Mesothelial cell of epicardium (in vitro differentiated cells): ENCODE measurements around the gene GDPD2. TPM values are rescaled to one million over a fixed set of nuclear protein-coding genes. Genes with fewer than 3 reads are reported as not detected.

Experiments
- DNase-seq, 2 experiments: peaks; one replicate each; pipeline ENCODE4 v3.0.0; 2021; ENCODE audit warnings: low spot score in 2 of 2; ENCODE audit not compliant: unreplicated experiment in 2 of 2
- H3K27ac Mint-ChIP-seq: 2 replicates; pipeline ENCODE4 v1.8.0; 2021; ENCODE audit warnings: mixed read lengths
- H3K27me3 Mint-ChIP-seq: 2 replicates; pipeline ENCODE4 v1.8.0; 2021; ENCODE audit warnings: low read depth, mixed read lengths
- H3K36me3 Mint-ChIP-seq: 2 replicates; pipeline ENCODE4 v1.8.0; 2021; ENCODE audit warnings: mixed read lengths
- H3K4me1 Mint-ChIP-seq: 2 replicates; pipeline ENCODE4 v1.8.0; 2021; ENCODE audit warnings: mixed read lengths
- H3K4me3 Mint-ChIP-seq: 2 replicates; pipeline ENCODE4 v1.8.0; 2021; ENCODE audit warnings: mild to moderate bottlenecking, moderate library complexity, mixed read lengths
- H3K9me3 Mint-ChIP-seq: 2 replicates; pipeline ENCODE4 v1.8.0; 2021; ENCODE audit warnings: mixed read lengths
- total RNA-seq: library from RNA; stranded (reverse); gene quantifications from 3 replicates; pipeline ENCODE4 v1.2.1, GENCODE V29; 2021
- TF ChIP-seq, protein P1 (sequence below): fragments of 200-600 bp; sonication (generic); IDR thresholded peaks from one replicate; pipeline ENCODE4 v1.5.0; 2021; ENCODE audit warnings: antibody characterized with exemption; ENCODE audit not compliant: unreplicated experiment

Gene GDPD2
- total RNA-seq, 1 donor from 2014 or later = 0.29 TPM

GRCh38 chrX:70410921-70411320, 12.2 kb upstream of the GDPD2 start:
- no peaks in the 10 kb centered on the region for H3K4me1 Mint-ChIP-seq
- H3K9me3 Mint-ChIP-seq = peaks cover 11% of the 10 kb centered on the region
- peaks cover 7% of the 10 kb centered on the region for H3K36me3 Mint-ChIP-seq
- no peak overlapping the region for H3K4me3 Mint-ChIP-seq
- H3K27ac Mint-ChIP-seq = no peak overlapping the region
- TF ChIP-seq, protein P1, sequence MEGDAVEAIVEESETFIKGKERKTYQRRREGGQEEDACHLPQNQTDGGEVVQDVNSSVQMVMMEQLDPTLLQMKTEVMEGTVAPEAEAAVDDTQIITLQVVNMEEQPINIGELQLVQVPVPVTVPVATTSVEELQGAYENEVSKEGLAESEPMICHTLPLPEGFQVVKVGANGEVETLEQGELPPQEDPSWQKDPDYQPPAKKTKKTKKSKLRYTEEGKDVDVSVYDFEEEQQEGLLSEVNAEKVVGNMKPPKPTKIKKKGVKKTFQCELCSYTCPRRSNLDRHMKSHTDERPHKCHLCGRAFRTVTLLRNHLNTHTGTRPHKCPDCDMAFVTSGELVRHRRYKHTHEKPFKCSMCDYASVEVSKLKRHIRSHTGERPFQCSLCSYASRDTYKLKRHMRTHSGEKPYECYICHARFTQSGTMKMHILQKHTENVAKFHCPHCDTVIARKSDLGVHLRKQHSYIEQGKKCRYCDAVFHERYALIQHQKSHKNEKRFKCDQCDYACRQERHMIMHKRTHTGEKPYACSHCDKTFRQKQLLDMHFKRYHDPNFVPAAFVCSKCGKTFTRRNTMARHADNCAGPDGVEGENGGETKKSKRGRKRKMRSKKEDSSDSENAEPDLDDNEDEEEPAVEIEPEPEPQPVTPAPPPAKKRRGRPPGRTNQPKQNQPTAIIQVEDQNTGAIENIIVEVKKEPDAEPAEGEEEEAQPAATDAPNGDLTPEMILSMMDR = no peak
- no peak for DNase-seq
- no peaks in the 10 kb centered on the region for H3K27me3 Mint-ChIP-seq

DNA sequence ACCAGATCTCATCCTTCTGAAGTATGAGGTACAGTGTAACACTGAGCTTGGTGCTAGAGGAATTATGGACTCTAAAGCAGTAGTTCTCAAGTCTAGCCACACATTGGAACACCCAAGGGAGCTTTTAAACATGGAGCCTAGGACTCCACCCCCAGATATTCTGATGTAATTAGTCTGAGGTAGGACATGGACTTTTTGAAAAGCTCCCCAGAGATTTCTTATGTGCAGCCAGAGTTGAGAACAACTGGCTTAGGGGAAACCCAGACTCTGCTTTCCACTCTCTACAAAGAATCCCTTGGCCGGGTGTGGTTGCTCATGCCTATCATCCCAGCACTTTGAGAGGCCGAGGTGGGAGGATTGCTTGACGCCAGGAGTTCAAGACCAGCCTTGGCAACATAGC, 11.6 kb upstream of the GDPD2 start:
- H3K4me1 Mint-ChIP-seq = no peaks in the 10 kb centered on the region
- no peak for DNase-seq
- TF ChIP-seq, protein P1 = no peak
- H3K27ac Mint-ChIP-seq = no peak overlapping the region
- no peak overlapping the region for H3K4me3 Mint-ChIP-seq
- H3K27me3 Mint-ChIP-seq = no peaks in the 10 kb centered on the region
- peaks cover 7% of the 10 kb centered on the region for H3K36me3 Mint-ChIP-seq
- H3K9me3 Mint-ChIP-seq = peaks cover 11% of the 10 kb centered on the region

DNA sequence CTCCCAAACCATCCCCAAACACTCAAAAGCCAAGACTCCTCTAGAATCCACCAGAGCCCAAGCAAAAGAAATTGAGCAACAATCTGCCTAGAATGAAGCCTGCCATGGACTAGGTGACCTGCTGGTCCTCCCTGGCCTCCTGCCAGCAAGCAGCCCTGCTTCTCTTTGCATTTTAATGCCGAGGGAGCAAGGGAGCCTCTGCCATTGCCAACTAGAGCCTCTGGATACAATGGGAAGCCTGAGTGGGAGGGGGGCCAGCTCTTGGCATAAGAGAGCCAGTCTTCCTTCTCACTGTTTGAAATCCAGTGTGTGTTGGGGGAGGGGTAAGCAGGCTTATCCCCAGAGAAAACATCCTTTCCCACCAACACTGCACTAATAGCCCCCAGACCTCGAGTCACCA, 1.5 kb upstream of the GDPD2 start:
- H3K27ac Mint-ChIP-seq = no peak overlapping the region

GRCh38 chrX:70423936-70424675, 992 bp downstream of the GDPD2 start:
- no peak overlapping the region for H3K27ac Mint-ChIP-seq
- peaks cover 4% of the 10 kb centered on the region for H3K36me3 Mint-ChIP-seq
- DNase-seq = no peak
- H3K4me1 Mint-ChIP-seq = peaks cover 7% of the 10 kb centered on the region
- TF ChIP-seq, protein P1 = no peak
- H3K27me3 Mint-ChIP-seq = no peaks in the 10 kb centered on the region
- peaks cover 15% of the 10 kb centered on the region for H3K9me3 Mint-ChIP-seq
- H3K4me3 Mint-ChIP-seq = no peak overlapping the region

More for the DNA sequence above, 1.5 kb upstream of the GDPD2 start:
- H3K4me1 Mint-ChIP-seq = peaks cover 7% of the 10 kb centered on the region
- peaks cover 3% of the 10 kb centered on the region for H3K9me3 Mint-ChIP-seq
- H3K4me3 Mint-ChIP-seq = no peak overlapping the region
- peaks cover 4% of the 10 kb centered on the region for H3K36me3 Mint-ChIP-seq
- TF ChIP-seq, protein P1 = no peak
- no peaks in the 10 kb centered on the region for H3K27me3 Mint-ChIP-seq
- DNase-seq = no peak

GRCh38 chrX:70424801-70425200, 1.7 kb downstream of the GDPD2 start:
- H3K9me3 Mint-ChIP-seq = peaks cover 17% of the 10 kb centered on the region
- H3K27me3 Mint-ChIP-seq = no peaks in the 10 kb centered on the region
- H3K4me1 Mint-ChIP-seq = peaks cover 7% of the 10 kb centered on the region
- DNase-seq = no peak
- no peak overlapping the region for H3K4me3 Mint-ChIP-seq
- H3K27ac Mint-ChIP-seq = no peak overlapping the region
- H3K36me3 Mint-ChIP-seq = peaks cover 4% of the 10 kb centered on the region
- TF ChIP-seq, protein P1 = no peak
